HFF-Myc (cell line): ENCODE data around the gene PHOX2B.

ENCODE experiments used
- DNase-seq: peaks from one replicate; pipeline ENCODE4 v3.0.0-alpha.2; 2011; ENCODE audit warnings: low read depth; ENCODE audit errors: extremely low read depth
- H3K4me3 ChIP-seq: replicated peaks from 2 replicates; pipeline ENCODE4 v1.5.1; 2011; ENCODE audit warnings: low read depth, mild to moderate bottlenecking, control low read depth, low read length
- CTCF ChIP-seq: IDR thresholded peaks from 2 replicates; pipeline ENCODE4 v1.5.1; 2012; ENCODE audit warnings: mild to moderate bottlenecking, low read depth, low read length, control low read depth; ENCODE audit errors: missing control alignments

PHOX2B gene

GRCh38 chr4:41750121-41750625 is 1.6 kb upstream of the PHOX2B start:
- no peak for DNase-seq
- no peak for TF ChIP-seq CTCF
- no peak overlapping the region for H3K4me3 ChIP-seq

DNA sequence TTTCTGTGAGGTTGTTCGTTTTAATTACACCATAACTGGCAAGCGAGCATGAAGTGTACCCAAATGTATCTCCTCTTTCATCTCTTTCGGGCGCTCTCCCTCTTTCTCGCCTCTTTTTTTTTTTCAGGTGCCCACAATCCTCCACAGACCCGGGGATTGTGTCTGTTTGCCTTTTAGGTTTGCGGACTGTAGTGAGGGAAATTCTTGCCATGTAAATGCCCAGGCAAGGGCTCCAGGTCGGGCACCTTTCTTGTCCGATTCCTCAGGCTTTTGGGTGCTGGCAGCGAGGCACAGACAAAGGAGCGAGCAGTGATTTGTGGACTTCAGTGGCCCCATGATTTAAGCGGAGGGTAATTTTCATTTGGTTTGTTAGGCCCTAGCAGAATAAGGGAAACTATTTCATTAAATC is 1.1 kb upstream of the PHOX2B start:
- no peak for TF ChIP-seq CTCF
- no peak overlapping the region for H3K4me3 ChIP-seq
- DNase-seq: no peak

DNA sequence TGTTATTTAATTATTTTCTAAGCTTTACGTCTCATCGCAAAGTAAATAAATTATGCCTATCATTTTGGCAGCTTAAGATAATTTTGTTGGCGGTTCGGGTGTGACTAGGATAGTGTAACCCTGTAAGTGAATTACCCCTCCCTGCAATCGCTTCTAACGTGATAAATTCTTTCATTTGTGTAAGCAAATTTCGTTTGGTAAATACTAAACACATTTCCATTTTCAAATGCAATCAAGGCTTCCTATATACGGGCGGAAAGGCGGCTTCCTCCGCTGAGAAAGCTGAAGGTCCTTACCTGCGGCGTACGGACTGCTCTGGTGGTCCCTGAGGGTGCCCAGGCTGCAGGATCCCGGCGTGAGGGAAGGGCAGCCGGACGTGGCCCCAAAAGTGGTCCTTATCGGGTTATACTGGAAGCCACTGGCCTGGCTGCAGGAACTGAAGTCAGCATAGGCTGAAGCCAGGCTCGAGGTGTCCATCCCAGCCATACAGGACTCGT is 403 bp downstream of the PHOX2B start:
- no peak for DNase-seq
- TF ChIP-seq CTCF: no peak
- H3K4me3 ChIP-seq: no peak overlapping the region

DNA sequence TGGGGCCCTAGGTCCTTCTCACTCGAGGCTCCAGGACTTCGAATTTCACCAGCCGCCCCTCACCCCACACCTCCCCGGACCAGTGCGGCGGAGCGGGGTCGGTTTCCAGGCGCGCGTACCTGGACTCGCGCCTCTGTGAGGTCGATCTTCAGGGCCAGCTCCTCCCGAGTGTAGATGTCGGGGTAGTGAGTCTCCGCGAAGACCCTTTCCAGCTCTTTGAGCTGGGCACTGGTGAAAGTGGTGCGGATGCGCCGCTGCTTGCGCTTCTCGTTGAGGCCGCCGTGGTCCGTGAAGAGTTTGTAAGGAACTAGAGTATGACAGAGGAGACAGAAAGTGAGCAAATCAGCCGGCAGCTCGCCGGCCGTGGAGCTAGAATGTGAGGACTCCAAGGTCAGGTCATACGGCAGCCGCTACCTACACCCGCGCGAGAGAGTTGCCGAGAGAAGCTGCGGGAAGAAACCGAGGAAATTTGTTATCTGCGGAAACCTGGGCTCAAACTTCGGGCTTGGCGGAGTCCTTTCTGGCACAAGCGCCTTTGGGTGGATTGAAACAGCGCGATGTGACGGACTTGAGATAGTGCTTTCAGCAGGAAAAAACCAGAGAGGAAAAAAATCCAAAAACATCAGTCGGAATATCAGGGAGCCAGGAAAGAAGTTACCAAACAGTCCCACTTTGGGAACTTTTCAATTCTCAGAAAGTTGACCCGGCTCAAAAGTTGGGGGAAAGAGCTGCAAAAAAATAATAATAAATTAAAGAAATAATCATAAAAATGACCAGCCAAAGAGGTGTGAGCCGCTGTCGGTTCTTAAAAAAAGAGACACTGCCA is 1.1 kb downstream of the PHOX2B start:
- no peak for DNase-seq
- H3K4me3 ChIP-seq: no peak overlapping the region
- no peak for TF ChIP-seq CTCF

DNA sequence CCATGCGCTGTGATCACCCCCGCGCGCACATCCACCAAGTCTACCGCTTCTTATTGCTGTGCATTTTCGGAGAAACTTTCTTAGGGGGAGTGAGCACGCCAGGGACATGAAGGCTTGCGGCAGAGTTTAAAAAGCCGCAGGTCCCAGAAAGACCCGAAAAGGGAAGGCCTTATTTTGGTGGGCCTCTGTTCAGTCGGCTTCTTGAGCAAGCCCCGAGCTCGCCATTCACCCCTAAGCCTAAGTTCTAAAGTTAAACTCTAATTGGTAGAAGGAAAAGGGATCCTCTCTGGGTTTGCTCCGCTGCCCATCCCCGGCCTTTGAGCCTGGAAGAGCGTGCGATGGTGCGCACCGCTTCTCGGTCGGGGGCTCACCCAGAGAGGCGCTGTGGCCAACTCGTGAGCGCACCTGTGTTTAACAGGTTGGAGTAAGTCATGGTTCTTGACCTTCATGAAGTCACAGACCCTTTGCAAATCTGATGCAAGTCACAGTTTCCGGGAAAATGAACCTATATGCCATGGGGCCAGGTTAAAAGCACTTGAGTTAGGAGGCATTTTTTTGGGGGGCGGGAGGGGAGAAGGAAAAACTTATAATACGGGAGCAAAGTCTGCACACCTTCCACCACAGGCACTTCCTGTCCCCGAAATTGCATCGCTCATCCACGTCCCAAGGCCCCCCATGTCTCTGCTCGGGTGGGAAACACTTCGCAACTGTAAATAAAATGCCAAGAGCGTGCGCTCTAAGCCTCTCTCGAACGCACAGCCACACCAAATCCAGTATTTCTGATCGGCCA is 1.9 kb downstream of the PHOX2B start:
- no peak for TF ChIP-seq CTCF
- H3K4me3 ChIP-seq: no peak overlapping the region
- no peak for DNase-seq

DNA sequence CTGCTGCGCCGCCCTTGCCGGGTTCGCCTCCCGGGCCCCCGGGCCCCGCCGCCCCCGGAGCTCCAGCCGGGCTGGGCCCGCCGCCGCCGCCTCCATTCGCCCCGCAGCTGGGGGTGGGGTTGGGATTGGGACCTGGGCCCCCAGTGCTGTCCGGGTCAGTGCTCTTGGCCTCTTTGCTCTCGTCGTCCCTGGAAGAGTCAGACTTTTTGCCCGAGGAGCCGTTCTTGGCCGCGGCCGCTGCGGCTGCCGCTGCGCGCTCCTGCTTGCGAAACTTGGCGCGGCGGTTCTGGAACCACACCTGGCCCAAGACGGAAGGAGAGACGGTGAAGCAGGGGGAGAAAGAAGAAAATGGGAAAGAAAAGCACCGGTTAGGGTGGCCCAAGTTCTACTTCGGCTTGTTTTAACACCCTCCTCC is 2.5 kb downstream of the PHOX2B start:
- TF ChIP-seq CTCF: no peak
- DNase-seq: no peak
- H3K4me3 ChIP-seq: no peak overlapping the region
